ENCODE results near the gene ELP4. TPM values are rescaled to one million over a fixed set of nuclear protein-coding genes. Genes with fewer than 3 reads are reported as not detected.

The ELP4 gene
- total RNA-seq, 1 donor from 2014 or later = 19.5 TPM

- Mint-ChIP-seq H3K36me3 (no peaks in the 10 kb centered on the region), H3K4me1 (peaks cover 2% of the 10 kb centered on the region), H3K4me3 (no peak overlapping the region), H3K9me3 (no peaks in the 10 kb centered on the region), H3K27me3 (ENCODE audit: low read depth) (no peaks in the 10 kb centered on the region), H3K27ac (no peak overlapping the region)
- DNase-seq (ENCODE audit: low spot score in 2 of 2, unreplicated experiment in 2 of 2) = no peak
- TF ChIP-seq, protein P1, sequence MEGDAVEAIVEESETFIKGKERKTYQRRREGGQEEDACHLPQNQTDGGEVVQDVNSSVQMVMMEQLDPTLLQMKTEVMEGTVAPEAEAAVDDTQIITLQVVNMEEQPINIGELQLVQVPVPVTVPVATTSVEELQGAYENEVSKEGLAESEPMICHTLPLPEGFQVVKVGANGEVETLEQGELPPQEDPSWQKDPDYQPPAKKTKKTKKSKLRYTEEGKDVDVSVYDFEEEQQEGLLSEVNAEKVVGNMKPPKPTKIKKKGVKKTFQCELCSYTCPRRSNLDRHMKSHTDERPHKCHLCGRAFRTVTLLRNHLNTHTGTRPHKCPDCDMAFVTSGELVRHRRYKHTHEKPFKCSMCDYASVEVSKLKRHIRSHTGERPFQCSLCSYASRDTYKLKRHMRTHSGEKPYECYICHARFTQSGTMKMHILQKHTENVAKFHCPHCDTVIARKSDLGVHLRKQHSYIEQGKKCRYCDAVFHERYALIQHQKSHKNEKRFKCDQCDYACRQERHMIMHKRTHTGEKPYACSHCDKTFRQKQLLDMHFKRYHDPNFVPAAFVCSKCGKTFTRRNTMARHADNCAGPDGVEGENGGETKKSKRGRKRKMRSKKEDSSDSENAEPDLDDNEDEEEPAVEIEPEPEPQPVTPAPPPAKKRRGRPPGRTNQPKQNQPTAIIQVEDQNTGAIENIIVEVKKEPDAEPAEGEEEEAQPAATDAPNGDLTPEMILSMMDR (IDR thresholded peaks at IDR 0.05; ENCODE audit: unreplicated experiment) = no peak
Measured at GRCh38 chr11:31649129-31649966, 139.8 kb downstream of the ELP4 start.

DNA sequence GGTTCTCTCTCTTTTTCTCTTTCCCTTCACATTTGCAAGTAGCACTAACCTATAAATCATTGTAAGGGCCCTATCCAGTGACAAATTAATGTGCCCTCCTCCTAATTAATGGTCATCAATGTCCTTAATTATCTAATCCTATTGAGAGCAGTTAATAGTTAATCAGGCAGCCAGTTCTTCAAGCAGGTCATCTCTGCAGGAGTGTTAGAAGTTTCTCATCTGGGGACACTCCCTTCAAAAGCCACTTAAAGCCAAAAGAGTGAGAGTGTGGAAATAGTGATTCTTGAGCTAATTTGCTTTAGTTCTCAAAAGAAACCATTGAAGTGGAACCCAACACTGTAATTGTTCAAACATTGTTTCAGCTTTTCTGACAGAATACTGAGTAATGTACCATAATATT is 141.6 kb downstream of the ELP4 start:
- Mint-ChIP-seq H3K4me3 (no peak overlapping the region), H3K27me3 (ENCODE audit: low read depth) (no peaks in the 10 kb centered on the region), H3K4me1 (peaks cover 2% of the 10 kb centered on the region), H3K27ac (no peak overlapping the region), H3K9me3 (no peaks in the 10 kb centered on the region), H3K36me3 (no peaks in the 10 kb centered on the region)
- DNase-seq (ENCODE audit: low spot score in 2 of 2, unreplicated experiment in 2 of 2) = no peak
- TF ChIP-seq, protein P1 (IDR thresholded peaks at IDR 0.05; ENCODE audit: unreplicated experiment) = no peak

GRCh38 chr11:31651822-31652221 is 142.3 kb downstream of the ELP4 start:
- no peaks in the 10 kb centered on the region for H3K36me3 Mint-ChIP-seq
- H3K9me3 Mint-ChIP-seq = no peaks in the 10 kb centered on the region
- no peak for DNase-seq (ENCODE audit: low spot score in 2 of 2, unreplicated experiment in 2 of 2)
- no peak overlapping the region for H3K4me3 Mint-ChIP-seq
- no peaks in the 10 kb centered on the region for H3K27me3 Mint-ChIP-seq (ENCODE audit: low read depth)
- TF ChIP-seq, protein P1 (IDR thresholded peaks at IDR 0.05; ENCODE audit: unreplicated experiment) = no peak
- no peak overlapping the region for H3K27ac Mint-ChIP-seq
- H3K4me1 Mint-ChIP-seq = peaks cover 2% of the 10 kb centered on the region

DNA sequence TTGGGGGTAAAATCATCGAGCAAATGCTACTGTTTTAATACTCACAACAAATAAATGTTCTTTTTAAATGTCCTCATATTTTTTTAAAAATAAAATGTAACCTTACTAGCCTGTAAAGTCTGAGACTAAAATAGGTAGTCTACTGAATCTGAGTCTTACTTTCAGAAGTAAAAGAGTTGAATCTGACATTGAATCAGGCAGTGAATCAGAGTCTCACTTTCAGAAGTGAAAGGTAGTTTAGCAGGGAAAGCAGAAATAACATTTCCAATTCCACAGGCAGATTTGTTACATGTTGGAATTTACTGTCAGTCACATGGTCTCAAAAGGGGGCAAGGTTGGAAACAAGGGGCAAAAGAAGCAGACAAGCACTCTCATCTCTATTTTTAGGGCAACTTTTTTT is 143.0 kb downstream of the ELP4 start:
- no peaks in the 10 kb centered on the region for H3K9me3 Mint-ChIP-seq
- TF ChIP-seq, protein P1 (IDR thresholded peaks at IDR 0.05; ENCODE audit: unreplicated experiment) = no peak
- no peaks in the 10 kb centered on the region for H3K36me3 Mint-ChIP-seq
- no peak for DNase-seq (ENCODE audit: low spot score in 2 of 2, unreplicated experiment in 2 of 2)
- H3K4me3 Mint-ChIP-seq = no peak overlapping the region
- H3K27me3 Mint-ChIP-seq (ENCODE audit: low read depth) = no peaks in the 10 kb centered on the region
- no peak overlapping the region for H3K27ac Mint-ChIP-seq
- H3K4me1 Mint-ChIP-seq = peaks cover 2% of the 10 kb centered on the region

DNA sequence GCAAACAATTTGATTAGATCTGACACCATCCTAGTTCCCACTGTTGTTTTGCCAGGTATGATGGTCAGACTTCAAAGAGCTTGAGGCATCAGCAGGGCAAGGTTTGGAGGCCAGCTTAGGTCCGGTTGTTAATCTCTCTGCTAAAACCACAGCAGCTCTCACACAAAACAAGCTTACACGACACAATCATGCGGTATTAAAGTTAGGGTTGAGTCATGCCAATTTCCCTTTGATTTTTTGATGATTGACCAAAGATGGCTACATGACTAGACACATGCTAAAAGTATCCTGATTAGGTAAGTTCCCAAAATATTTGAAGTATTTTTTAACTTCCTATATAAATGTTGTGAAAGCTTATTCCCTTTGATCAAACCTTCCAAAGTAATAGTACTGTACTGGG is 145.9 kb downstream of the ELP4 start:
- TF ChIP-seq, protein P1 (IDR thresholded peaks at IDR 0.05; ENCODE audit: unreplicated experiment) = no peak
- Mint-ChIP-seq H3K27me3 (ENCODE audit: low read depth) (no peaks in the 10 kb centered on the region), H3K4me3 (no peak overlapping the region), H3K27ac (no peak overlapping the region), H3K9me3 (no peaks in the 10 kb centered on the region), H3K36me3 (no peaks in the 10 kb centered on the region), H3K4me1 (peaks cover 2% of the 10 kb centered on the region)
- DNase-seq (ENCODE audit: low spot score in 2 of 2, unreplicated experiment in 2 of 2) = no peak
